T-cell (primary cell): ENCODE results near the gene MROH2A. TPM values are rescaled to one million over a fixed set of nuclear protein-coding genes. Genes with fewer than 3 reads are reported as not detected.

Source experiments
- ATAC-seq, 4 experiments: fragments of 200-7000 bp in 3 of 4; fragments of 150-1000 bp in 1 of 4; cut with Tn5 transposase; replicated peaks in 1 of 4; 1 replicate in 3 of 4; 2 replicates in 1 of 4; pipeline ENCODE4 v1.10.0; 2021; ENCODE audit warnings: moderate library complexity in 3 of 4, mild to moderate bottlenecking in 2 of 4, moderate number of reproducible peaks in 1 of 4
- CTCF ChIA-PET, 2 donors: fragments of 300-600 bp; sonication (Branson Sonifier 250); formaldehyde crosslinking; loops; one replicate each; lab custom pipeline; 2022; ENCODE audit warnings: antibody characterized with exemption in 2 of 2; lab: Charles Lee
- POLR2A ChIA-PET, 2 donors: fragments of 300-600 bp; sonication (Branson Sonifier 250); formaldehyde crosslinking; loops; one replicate each; lab custom pipeline; 2022; ENCODE audit warnings: antibody characterized with exemption in 2 of 2; lab: Charles Lee
- DNase-seq, 35 experiments: peaks; one replicate each; pipeline versions ENCODE4 v3.0.0 to v3.0.0-alpha.2; 2013 to 2023
- H3K27ac ChIP-seq: one replicate; pipeline ENCODE4 v1.5.1; 2013; ENCODE audit warnings: low read length
- H3K27me3 ChIP-seq, 2 experiments: replicated peaks in 1 of 2; 1 replicate in 1 of 2; 2 replicates in 1 of 2; pipeline versions ENCODE4 v1.6.1 to v1.7.0; 2013; ENCODE audit warnings: low read length in 1 of 2, mixed read lengths in 1 of 2; ENCODE audit not compliant: control insufficient read depth in 2 of 2, insufficient read depth in 2 of 2; ENCODE audit errors: extremely low read depth in 1 of 2
- H3K36me3 ChIP-seq, 2 donors: 1 replicate in 1 of 2; 2 replicates in 1 of 2; pipeline versions ENCODE4 v1.6.1 to v1.7.0; 2013; ENCODE audit warnings: low read length in 1 of 2; ENCODE audit not compliant: control insufficient read depth in 2 of 2, insufficient read depth in 1 of 2; ENCODE audit errors: extremely low read depth in 1 of 2
- H3K4me1 ChIP-seq, 2 experiments: 1 replicate in 1 of 2; 2 replicates in 1 of 2; pipeline versions ENCODE4 v1.6.1 to v1.7.0; 2013; ENCODE audit warnings: low read length in 2 of 2, mixed read lengths in 1 of 2; ENCODE audit not compliant: insufficient read depth in 2 of 2, control insufficient read depth in 1 of 2; ENCODE audit errors: extremely low read depth in 1 of 2
- H3K4me3 ChIP-seq, 2 donors: 1 replicate in 1 of 2; 2 replicates in 1 of 2; pipeline versions ENCODE4 v1.5.1 to v1.7.0; 2013; ENCODE audit warnings: mild to moderate bottlenecking in 2 of 2, low read length in 1 of 2, moderate library complexity in 1 of 2; ENCODE audit not compliant: control insufficient read depth in 1 of 2; ENCODE audit errors: extremely low read depth in 1 of 2
- H3K9me3 ChIP-seq: 2 replicates; pipeline ENCODE4 v1.7.0; 2013
- H3K27ac Mint-ChIP-seq, 2 donors: one replicate each; pipeline ENCODE4 v1.8.0; 2020 to 2021; ENCODE audit warnings: mild to moderate bottlenecking in 2 of 2, mixed read lengths in 2 of 2
- H3K27me3 Mint-ChIP-seq, 2 donors: one replicate each; pipeline ENCODE4 v1.8.0; 2021 to 2022; ENCODE audit warnings: mixed read lengths in 2 of 2
- H3K36me3 Mint-ChIP-seq: one replicate; pipeline ENCODE4 v1.8.0; 2021; ENCODE audit warnings: mixed read lengths
- H3K4me1 Mint-ChIP-seq, 3 donors: one replicate each; pipeline ENCODE4 v1.8.0; 2020 to 2022; ENCODE audit warnings: mixed read lengths in 3 of 3, mild to moderate bottlenecking in 1 of 3
- H3K4me3 Mint-ChIP-seq, 3 donors: one replicate each; pipeline ENCODE4 v1.8.0; 2020 to 2022; ENCODE audit warnings: mild to moderate bottlenecking in 3 of 3, mixed read lengths in 3 of 3, moderate library complexity in 3 of 3
- H3K9me3 Mint-ChIP-seq, 3 donors: one replicate each; pipeline ENCODE4 v1.8.0; 2020 to 2022; ENCODE audit warnings: mixed read lengths in 3 of 3
- WGBS: methylation state at CpG from one replicate; pipeline ENCODE4 v1.1.5; 2013; ENCODE audit warnings: missing lambda C conversion rate; ENCODE audit not compliant: insufficient coverage; 5-methylcytosine and 5-hydroxymethylcytosine counted together
- total RNA-seq, 35 experiments: library from RNA in 6 of 35; stranded (reverse) in 6 of 35; fragments of 120-200 nt in 1 of 35; gene quantifications; one replicate each; pipeline versions ENCODE4 v1.2.1 to v1.2.4 and lab custom pipeline; 2013 to 2026

The MROH2A gene
- total RNA-seq, 5 donors from 2014 or later (not counting 1 experiment from before 2014, with no cell fraction given): not detected

DNA sequence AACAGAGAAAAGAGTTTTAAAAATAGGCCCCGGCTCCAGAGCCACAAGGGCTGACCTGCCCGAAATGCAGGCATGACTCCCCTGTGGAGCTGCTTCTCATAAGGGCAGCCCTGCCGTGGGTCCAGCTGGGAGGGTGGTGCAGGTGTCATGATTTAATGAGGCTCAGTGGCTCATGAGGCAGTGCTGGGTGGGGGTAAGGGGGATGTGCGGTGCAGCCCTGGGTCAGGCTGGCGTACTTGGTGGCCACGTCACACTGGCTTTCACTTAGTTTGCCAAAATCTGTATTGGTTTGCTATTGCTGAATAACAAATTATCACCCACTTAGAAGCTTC lies 42.6 kb downstream of the MROH2A start:
- H3K9me3 Mint-ChIP-seq: no peaks in the 10 kb centered on the region
- ChIA-PET POLR2A (no interaction called here), CTCF (no interaction called here)
- H3K4me3 ChIP-seq: no peak overlapping the region
- ATAC-seq (no peak), DNase-seq (no peak)
- 83% methylated on average over 3 of the region's 6 CpGs for WGBS
- H3K9me3 ChIP-seq: no peaks in the 10 kb centered on the region
- H3K27ac Mint-ChIP-seq: no peak overlapping the region
- no peaks in the 10 kb centered on the region for H3K4me1 ChIP-seq
- peaks cover 0 to 53% of the 10 kb centered on the region in 2 experiments for H3K27me3 ChIP-seq
- H3K36me3 Mint-ChIP-seq: no peaks in the 10 kb centered on the region
- H3K27me3 Mint-ChIP-seq: peaks cover 14 to 29% of the 10 kb centered on the region in 2 donors
- H3K4me3 Mint-ChIP-seq: no peak overlapping the region
- no peaks in the 10 kb centered on the region for H3K36me3 ChIP-seq
- no peak overlapping the region for H3K27ac ChIP-seq
- peaks cover 0 to 5% (median 0%) of the 10 kb centered on the region in 3 donors for H3K4me1 Mint-ChIP-seq

DNA sequence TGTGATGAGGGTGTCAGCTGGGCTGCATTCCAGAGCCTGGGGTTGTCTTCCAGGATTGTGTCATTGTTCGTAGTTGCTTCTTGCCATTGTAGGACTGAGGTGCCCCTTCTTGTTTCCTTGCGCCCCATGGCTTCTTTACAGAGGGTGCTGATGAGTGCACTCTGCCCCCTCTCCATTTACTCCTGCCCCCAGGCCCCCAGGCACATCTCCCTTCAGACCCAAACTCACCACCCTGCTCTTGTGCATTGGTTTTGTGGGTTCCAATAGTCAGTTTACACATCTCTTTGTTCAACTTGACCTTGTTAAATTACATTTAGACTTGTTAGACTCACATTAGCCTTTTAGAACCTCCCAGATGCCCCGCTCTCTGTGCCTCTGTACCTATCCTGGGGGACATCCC lies 43.1 kb downstream of the MROH2A start:
- DNase-seq: no peak
- WGBS: 100% methylated on average over 1 of the region's 3 CpGs
- no peaks in the 10 kb centered on the region for H3K9me3 ChIP-seq

DNA sequence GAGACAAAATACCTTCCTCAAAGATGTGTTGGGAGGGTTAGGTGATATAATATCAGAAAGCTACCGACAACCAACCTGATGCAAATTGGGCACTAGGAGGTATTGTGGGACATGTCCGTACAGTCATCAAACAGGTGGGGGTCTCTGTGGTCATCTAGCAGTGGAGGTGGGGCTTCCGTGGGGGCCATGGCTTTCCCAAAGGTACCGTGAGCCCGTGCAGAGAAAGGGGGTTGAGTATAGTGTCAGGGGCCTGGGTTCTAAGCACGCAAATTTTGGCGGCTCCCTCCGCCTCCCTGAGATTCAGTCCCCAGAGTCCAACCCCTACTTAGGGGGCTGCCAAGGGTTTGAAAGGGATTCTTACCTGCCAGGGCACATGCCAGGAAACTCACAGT lies 43.6 kb downstream of the MROH2A start:
- WGBS: 90% methylated on average over 2 of the region's 8 CpGs
- no peaks in the 10 kb centered on the region for H3K36me3 ChIP-seq
- Mint-ChIP-seq H3K4me1 (peaks cover 0 to 5% (median 0%) of the 10 kb centered on the region in 3 donors), H3K9me3 (no peaks in the 10 kb centered on the region), H3K36me3 (no peaks in the 10 kb centered on the region), H3K27me3 (peaks cover 15 to 22% of the 10 kb centered on the region in 2 donors), H3K27ac (no peak overlapping the region), H3K4me3 (no peak overlapping the region)
- H3K27me3 ChIP-seq: peaks cover 0 to 52% of the 10 kb centered on the region in 2 experiments
- no peaks in the 10 kb centered on the region for H3K4me1 ChIP-seq
- ChIA-PET POLR2A (no interaction called here), CTCF (no interaction called here)
- ATAC-seq (no peak), DNase-seq (no peak)
- no peak overlapping the region for H3K4me3 ChIP-seq
- H3K9me3 ChIP-seq: no peaks in the 10 kb centered on the region
- no peak overlapping the region for H3K27ac ChIP-seq

More for the DNA sequence above, 43.1 kb downstream of the MROH2A start:
- Mint-ChIP-seq H3K9me3 (no peaks in the 10 kb centered on the region), H3K36me3 (no peaks in the 10 kb centered on the region), H3K27me3 (peaks cover 16 to 26% of the 10 kb centered on the region in 2 donors), H3K4me1 (peaks cover 0 to 5% (median 0%) of the 10 kb centered on the region in 3 donors), H3K4me3 (no peak overlapping the region), H3K27ac (no peak overlapping the region)
- no peak for ATAC-seq
- Histone ChIP-seq H3K27me3 (peaks cover 0 to 53% of the 10 kb centered on the region in 2 experiments), H3K36me3 (no peaks in the 10 kb centered on the region), H3K27ac (no peak overlapping the region), H3K4me3 (no peak overlapping the region), H3K4me1 (no peaks in the 10 kb centered on the region)
- POLR2A ChIA-PET: no interaction called here
- CTCF ChIA-PET: no interaction called here

DNA sequence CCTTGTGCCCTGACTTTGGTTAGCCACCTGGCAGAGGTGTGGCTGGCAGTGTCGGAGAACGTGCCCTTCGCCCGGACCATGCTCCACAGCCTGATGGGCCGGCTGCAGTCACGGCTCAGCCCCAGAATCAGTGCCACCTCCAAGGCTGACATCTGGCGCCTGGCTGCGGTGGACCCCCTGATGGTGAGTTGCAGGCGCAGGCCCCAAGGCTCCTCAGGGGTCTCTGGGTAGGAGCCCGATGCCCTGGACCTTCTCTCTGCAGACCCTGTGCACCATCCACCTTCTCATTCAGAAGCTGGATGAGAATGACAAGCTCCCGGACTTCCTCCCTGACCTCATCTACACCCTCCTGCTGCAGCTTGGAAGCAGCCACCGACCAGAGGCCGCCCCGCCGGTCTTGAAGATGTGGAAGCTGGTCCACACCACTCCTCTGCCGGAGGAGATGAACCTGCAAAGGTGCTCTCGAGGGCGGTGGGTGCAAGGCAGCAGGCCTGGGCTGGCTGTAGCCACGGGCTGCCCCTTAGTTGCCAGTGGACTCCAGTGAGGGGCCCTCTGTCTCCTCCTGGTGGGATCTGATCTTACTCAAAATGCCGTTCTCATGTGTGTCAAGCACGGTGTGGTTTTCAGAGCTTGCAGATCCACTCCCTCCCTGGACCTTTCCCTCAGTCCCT lies 44.1 kb downstream of the MROH2A start:
- H3K4me1 ChIP-seq: no peaks in the 10 kb centered on the region
- 94% methylated on average over 21 of the region's 21 CpGs for WGBS

DNA sequence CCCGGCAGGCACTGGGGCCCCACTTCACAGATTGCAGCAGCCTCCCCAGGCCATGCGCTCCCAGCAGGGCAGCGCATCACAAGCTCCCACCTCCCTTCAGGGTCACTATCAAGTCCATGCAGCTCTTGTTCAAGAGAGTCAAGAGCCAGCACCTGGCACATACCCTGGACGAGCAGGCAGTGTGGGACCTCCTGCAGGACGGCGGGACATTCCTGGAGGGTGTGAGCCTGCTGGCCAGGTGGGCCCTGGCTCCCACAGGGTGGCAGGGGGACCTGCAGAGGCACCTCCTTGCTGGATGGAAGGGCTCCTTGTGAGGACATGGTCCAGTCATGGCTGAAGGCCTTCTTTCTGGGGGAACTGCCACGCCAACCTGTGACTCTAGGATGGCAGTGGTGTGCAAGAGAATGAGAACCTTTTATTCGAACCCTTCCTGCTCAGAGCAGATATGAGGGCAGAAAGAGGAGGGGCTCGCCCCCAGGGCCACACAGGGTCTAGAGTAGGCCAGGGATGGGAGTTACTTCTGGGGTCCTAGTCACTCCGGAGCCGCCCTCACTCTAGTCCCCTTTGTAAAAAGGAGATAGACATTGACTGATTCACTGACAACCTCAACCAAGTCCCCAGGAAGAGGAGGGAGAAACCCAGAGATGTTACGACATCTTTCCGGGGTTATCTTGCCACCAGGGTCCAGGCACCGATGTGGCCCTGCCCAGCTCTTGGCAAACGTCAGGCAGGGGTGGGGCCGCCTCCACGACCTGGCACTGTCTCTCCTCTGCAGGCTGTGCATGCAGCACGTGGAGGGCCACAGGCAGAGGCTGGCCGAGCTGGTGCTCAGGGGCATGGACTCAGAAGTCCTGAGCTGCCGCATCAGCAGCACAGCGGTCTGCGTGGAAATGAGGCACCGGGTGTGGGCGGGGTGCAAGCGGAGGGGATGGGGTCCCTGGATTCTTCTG lies 44.9 kb downstream of the MROH2A start:
- H3K9me3 ChIP-seq: no peaks in the 10 kb centered on the region
- H3K36me3 ChIP-seq: no peaks in the 10 kb centered on the region
- CTCF ChIA-PET: no interaction called here
- Mint-ChIP-seq H3K36me3 (no peaks in the 10 kb centered on the region), H3K4me1 (no peaks in the 10 kb centered on the region), H3K9me3 (no peaks in the 10 kb centered on the region), H3K27ac (no peak overlapping the region), H3K27me3 (peaks cover 9 to 19% of the 10 kb centered on the region in 2 donors), H3K4me3 (no peak overlapping the region)
- POLR2A ChIA-PET: no interaction called here
- ATAC-seq: no peak
- DNase-seq: peak in 1 of 35 experiments; percentile 12
- 88% methylated on average over 19 of the region's 25 CpGs for WGBS
- H3K27me3 ChIP-seq: peaks cover 0 to 40% of the 10 kb centered on the region in 2 experiments
- no peaks in the 10 kb centered on the region for H3K4me1 ChIP-seq
- H3K27ac ChIP-seq: no peak overlapping the region
- H3K4me3 ChIP-seq: no peak overlapping the region

More for the DNA sequence above, 44.1 kb downstream of the MROH2A start:
- H3K27ac ChIP-seq: no peak overlapping the region
- H3K4me1 Mint-ChIP-seq: peaks cover 0 to 2% (median 0%) of the 10 kb centered on the region in 3 donors
- H3K27ac Mint-ChIP-seq: no peak overlapping the region
- H3K36me3 Mint-ChIP-seq: no peaks in the 10 kb centered on the region
- no peak overlapping the region for H3K4me3 ChIP-seq
- H3K27me3 ChIP-seq: peaks cover 0 to 48% of the 10 kb centered on the region in 2 experiments
- no peaks in the 10 kb centered on the region for H3K9me3 Mint-ChIP-seq
- ChIA-PET POLR2A (no interaction called here), CTCF (no interaction called here)
- peaks cover 12 to 21% of the 10 kb centered on the region in 2 donors for H3K27me3 Mint-ChIP-seq
- no peaks in the 10 kb centered on the region for H3K36me3 ChIP-seq
- DNase-seq: peak in 1 of 35 experiments; percentile 13
- ATAC-seq: no peak
- no peak overlapping the region for H3K4me3 Mint-ChIP-seq
- no peaks in the 10 kb centered on the region for H3K9me3 ChIP-seq

DNA sequence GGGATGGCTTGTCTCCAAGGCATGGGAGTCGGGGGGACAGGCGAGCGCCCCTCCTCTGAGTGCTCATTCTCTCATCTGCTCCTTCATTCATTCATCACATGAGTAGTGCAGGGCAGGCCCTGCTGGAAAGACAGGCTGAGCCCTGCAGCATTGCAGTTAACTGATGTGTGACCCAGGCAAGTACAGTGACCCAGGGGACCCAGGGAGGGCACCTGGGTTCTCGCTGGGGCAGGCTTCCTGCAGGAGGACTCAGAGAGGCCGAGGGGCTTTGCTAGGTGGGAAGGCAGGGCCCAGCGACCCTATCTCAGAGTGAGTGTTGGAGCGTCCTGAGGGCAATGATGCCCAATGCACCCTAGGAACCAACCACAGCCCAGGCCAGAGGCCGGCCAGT lies 45.6 kb downstream of the MROH2A start:
- ATAC-seq (no peak), DNase-seq (no peak)
- Histone ChIP-seq H3K4me3 (no peak overlapping the region), H3K9me3 (no peaks in the 10 kb centered on the region), H3K36me3 (no peaks in the 10 kb centered on the region), H3K27me3 (peaks cover 0 to 35% of the 10 kb centered on the region in 2 experiments), H3K27ac (no peak overlapping the region), H3K4me1 (no peaks in the 10 kb centered on the region)
- no peaks in the 10 kb centered on the region for H3K36me3 Mint-ChIP-seq
- no peaks in the 10 kb centered on the region for H3K4me1 Mint-ChIP-seq
- no peak overlapping the region for H3K4me3 Mint-ChIP-seq
- H3K27me3 Mint-ChIP-seq: peaks cover 7 to 17% of the 10 kb centered on the region in 2 donors
- H3K27ac Mint-ChIP-seq: no peak overlapping the region
- no peaks in the 10 kb centered on the region for H3K9me3 Mint-ChIP-seq
- ChIA-PET CTCF (no interaction called here), POLR2A (no interaction called here)
- 83% methylated on average over 6 of the region's 8 CpGs for WGBS
